ENCODE measurements around the gene DIP2B. TPM values are rescaled to one million over a fixed set of nuclear protein-coding genes. Genes with fewer than 3 reads are reported as not detected.

Gene DIP2B
- total RNA-seq, 2 experiments from 2014 or later = 17.0 to 24.1 TPM

- TF ChIP-seq CTCF (conservative IDR thresholded peaks at IDR 0.05; ENCODE audit: low read length) (no peak), EZH2phosphoT487 (IDR thresholded peaks at IDR 0.05; ENCODE audit: borderline replicate concordance, low read depth, low read length) (no peak)
- Histone ChIP-seq H4K20me1 (ENCODE audit: insufficient read depth, low read length) (no peaks in the 10 kb centered on the region), H3K4me1 (ENCODE audit: insufficient read depth, low read length, poor library complexity, severe bottlenecking) (peaks cover 23% of the 10 kb centered on the region), H3K9me3 (ENCODE audit: low read length) (no peaks in the 10 kb centered on the region), H2AFZ (ENCODE audit: low read length) (no peak overlapping the region), H3K79me2 (ENCODE audit: insufficient read depth, low read depth, low read length) (no peaks in the 10 kb centered on the region; the same call in 1 of the 2 replicates), H3K27ac (ENCODE audit: low read depth, low read length, poor library complexity, severe bottlenecking) (no peak overlapping the region), H3K4me2 (ENCODE audit: low read length) (no peak overlapping the region), H3K9me2 (ENCODE audit: insufficient read depth, low read length) (no peaks in the 10 kb centered on the region), H3K36me3 (ENCODE audit: insufficient read depth, low read length) (peaks cover 22% of the 10 kb centered on the region), H3K4me3 (ENCODE audit: low read depth, low read length, poor library complexity, severe bottlenecking) (no peak overlapping the region)
- no peak for DNase-seq (ENCODE audit: low spot score)
- ChIA-PET POLR2A (interaction anchor here (0.6 kb wide), 1 partner anchor 27 kb away, joined by 3 read pairs; no protein-coding TSS in a partner anchor), CTCF (ENCODE audit: unreplicated experiment) (no interaction called here)
- BruUV-seq (replicated peaks) = no TSS peak
- intact Hi-C loops (cut with micrococcal nuclease; ENCODE audit: unreplicated experiment) = no loop called here
Observed at GRCh38 chr12:50627491-50627890, 122.7 kb downstream of the DIP2B start.

- peaks cover 23% of the 10 kb centered on the region for H3K4me1 ChIP-seq (ENCODE audit: insufficient read depth, low read length, poor library complexity, severe bottlenecking)
- CTCF ChIA-PET (ENCODE audit: unreplicated experiment) = no interaction called here
Observed at GRCh38 chr12:50628394-50628793, 123.6 kb downstream of the DIP2B start.

More at GRCh38 chr12:50628394-50628793, 123.6 kb downstream of the DIP2B start:
- H3K36me3 ChIP-seq (ENCODE audit: insufficient read depth, low read length) = peaks cover 27% of the 10 kb centered on the region
- no peak overlapping the region for H3K4me2 ChIP-seq (ENCODE audit: low read length)
- TF ChIP-seq CTCF (conservative IDR thresholded peaks at IDR 0.05; ENCODE audit: low read length) (no peak), EZH2phosphoT487 (IDR thresholded peaks at IDR 0.05; ENCODE audit: borderline replicate concordance, low read depth, low read length) (no peak)
- no peak overlapping the region for H3K4me3 ChIP-seq (ENCODE audit: low read depth, low read length, poor library complexity, severe bottlenecking)
- no peaks in the 10 kb centered on the region; the same call in 1 of the 2 replicates for H3K79me2 ChIP-seq (ENCODE audit: insufficient read depth, low read depth, low read length)
- POLR2A ChIA-PET = no interaction called here
- H4K20me1 ChIP-seq (ENCODE audit: insufficient read depth, low read length) = no peaks in the 10 kb centered on the region
- H3K9me3 ChIP-seq (ENCODE audit: low read length) = no peaks in the 10 kb centered on the region
- intact Hi-C loops (cut with micrococcal nuclease; ENCODE audit: unreplicated experiment) = no loop called here
- no peak overlapping the region for H2AFZ ChIP-seq (ENCODE audit: low read length)
- no TSS peak for BruUV-seq (replicated peaks)
- H3K9me2 ChIP-seq (ENCODE audit: insufficient read depth, low read length) = no peaks in the 10 kb centered on the region
- H3K27ac ChIP-seq (ENCODE audit: low read depth, low read length, poor library complexity, severe bottlenecking) = no peak overlapping the region
- DNase-seq (ENCODE audit: low spot score) = no peak
